CD14-positive monocyte (primary cell): ENCODE measurements around the gene FOXJ1. TPM values are rescaled to one million over a fixed set of nuclear protein-coding genes. Genes with fewer than 3 reads are reported as not detected.
"Not testable (repeated sequence)": the region's sequence is repeated elsewhere in the genome, so short reads cannot be mapped to it uniquely, and the experiment has no call there.

Experiments used
- DNase-seq, 3 donors: peaks; one replicate each; pipeline ENCODE4 v3.0.0-alpha.2; 2011 to 2022
- H2AFZ ChIP-seq: 2 replicates; pipeline ENCODE4 v1.6.0; 2012; ENCODE audit warnings: mild to moderate bottlenecking, low read depth, low read length, inconsistent platforms; ENCODE audit not compliant: insufficient read depth, poor library complexity, severe bottlenecking
- H3K27ac ChIP-seq, 2 donors: 1 replicate in 1 of 2; 2 replicates in 1 of 2; pipeline ENCODE4 v1.5.1; 2012 to 2013; ENCODE audit warnings: low read length in 2 of 2, control low read depth in 1 of 2, inconsistent platforms in 1 of 2, low read depth in 1 of 2, mild to moderate bottlenecking in 1 of 2
- H3K27me3 ChIP-seq, 2 donors: one replicate each; pipeline versions ENCODE4 v1.6.0 to v1.6.1; 2011 to 2013; ENCODE audit warnings: low read length in 2 of 2; ENCODE audit not compliant: control insufficient read depth in 2 of 2, insufficient read depth in 2 of 2
- H3K36me3 ChIP-seq, 2 donors: replicated peaks in 1 of 2; 1 replicate in 1 of 2; 2 replicates in 1 of 2; pipeline versions ENCODE4 v1.5.1 to v1.6.1; 2012 to 2013; ENCODE audit warnings: low read length in 2 of 2, control low read depth in 1 of 2, inconsistent platforms in 1 of 2, mild to moderate bottlenecking in 1 of 2; ENCODE audit not compliant: insufficient read depth in 2 of 2, control insufficient read depth in 1 of 2
- H3K4me1 ChIP-seq, 2 donors: 1 replicate in 1 of 2; 2 replicates in 1 of 2; pipeline versions ENCODE4 v1.5.1 to v1.6.1; 2012 to 2013; ENCODE audit warnings: low read length in 2 of 2, control low read depth in 1 of 2, inconsistent platforms in 1 of 2, mild to moderate bottlenecking in 1 of 2, moderate library complexity in 1 of 2; ENCODE audit not compliant: insufficient read depth in 2 of 2, control insufficient read depth in 1 of 2
- H3K4me2 ChIP-seq: replicated peaks from 2 replicates; pipeline ENCODE3; 2012; ENCODE audit warnings: low read length, moderate library complexity, mild to moderate bottlenecking; ENCODE audit not compliant: poor library complexity, severe bottlenecking; ENCODE audit errors: extremely low read depth
- H3K4me3 ChIP-seq, 3 experiments: fragments of 200-600 bp in 1 of 3; sonication (generic) in 1 of 3; replicated peaks in 1 of 3; 1 replicate in 2 of 3; 2 replicates in 1 of 3; pipeline ENCODE4 v1.5.1; 2011 to 2013; ENCODE audit warnings: low read length in 3 of 3, mild to moderate bottlenecking in 3 of 3, control low read depth in 2 of 3, low read depth in 2 of 3, inconsistent platforms in 1 of 3, moderate library complexity in 1 of 3
- H3K79me2 ChIP-seq: 2 replicates; pipeline ENCODE4 v1.6.0; 2012; ENCODE audit warnings: mild to moderate bottlenecking, control low read depth, inconsistent platforms, low read length, moderate library complexity; ENCODE audit not compliant: insufficient read depth
- H3K9ac ChIP-seq: 2 replicates; pipeline ENCODE4 v1.6.0; 2017; ENCODE audit warnings: low read length, mild to moderate bottlenecking; ENCODE audit not compliant: insufficient read depth, poor library complexity, severe bottlenecking
- H3K9me3 ChIP-seq, 2 donors: replicated peaks in 1 of 2; 1 replicate in 1 of 2; 2 replicates in 1 of 2; pipeline versions ENCODE4 v1.5.1 to v1.6.1; 2012 to 2013; ENCODE audit warnings: low read length in 2 of 2, control low read depth in 1 of 2; ENCODE audit not compliant: control insufficient read depth in 1 of 2, insufficient read depth in 1 of 2
- H4K20me1 ChIP-seq: 2 replicates; pipeline ENCODE4 v1.6.0; 2012; ENCODE audit warnings: mild to moderate bottlenecking, low read length, control low read depth, moderate library complexity; ENCODE audit not compliant: insufficient read depth
- H3K27ac Mint-ChIP-seq, 7 donors: one replicate each; pipeline ENCODE4 v1.8.0; 2020; ENCODE audit warnings: mild to moderate bottlenecking in 7 of 7, mixed read lengths in 7 of 7, moderate library complexity in 6 of 7, inconsistent platforms in 2 of 7
- H3K27me3 Mint-ChIP-seq, 3 donors: one replicate each; pipeline ENCODE4 v1.8.0; 2021 to 2022; ENCODE audit warnings: low read depth in 3 of 3, mild to moderate bottlenecking in 3 of 3, mixed read lengths in 3 of 3, moderate library complexity in 3 of 3, inconsistent platforms in 1 of 3
- H3K36me3 Mint-ChIP-seq, 2 donors: one replicate each; pipeline ENCODE4 v1.8.0; 2020; ENCODE audit warnings: mixed read lengths in 2 of 2, inconsistent platforms in 1 of 2, mild to moderate bottlenecking in 1 of 2
- H3K4me1 Mint-ChIP-seq: one replicate; pipeline ENCODE4 v1.8.0; 2020; ENCODE audit warnings: mild to moderate bottlenecking, mixed read lengths
- H3K4me3 Mint-ChIP-seq, 2 donors: one replicate each; pipeline ENCODE4 v1.8.0; 2020; ENCODE audit warnings: mild to moderate bottlenecking in 2 of 2, mixed read lengths in 2 of 2, moderate library complexity in 1 of 2
- H3K9me3 Mint-ChIP-seq, 7 donors: one replicate each; pipeline ENCODE4 v1.8.0; 2020 to 2022; ENCODE audit warnings: mixed read lengths in 7 of 7, mild to moderate bottlenecking in 6 of 7, moderate library complexity in 6 of 7, inconsistent platforms in 2 of 7
- WGBS: methylation state at CpG from one replicate; pipeline ENCODE4 v1.1.5; 2013; ENCODE audit warnings: missing lambda C conversion rate; ENCODE audit not compliant: insufficient coverage; 5-methylcytosine and 5-hydroxymethylcytosine counted together
- intact Hi-C, 2 donors: fragments of 100-400 bp; cut with micrococcal nuclease; formaldehyde crosslinking; loops; one replicate each; pipeline versions ENCODE4 v1.15.0 to v1.15.1; 2023
- polyA plus RNA-seq, 3 donors: library from polyadenylated mRNA; depleted of rRNA in 1 of 3; unstranded in 2 of 3; stranded (reverse) in 1 of 3; fragments of 300-500 nt in 2 of 3; fragments of >200 nt in 1 of 3; fragmentation: Illumina TruSeq in 2 of 3; gene quantifications; 1 replicate in 2 of 3; 2 replicates in 1 of 3; pipeline ENCODE4 v1.2.3, GENCODE V29; 2012 to 2021
- TF ChIP-seq, protein P1 (sequence below): fragments of 200-600 bp; IDR thresholded peaks from one replicate; pipeline ENCODE4 v1.8.0; 2022; ENCODE audit warnings: antibody characterized with exemption, mild to moderate bottlenecking

FOXJ1 gene
- polyA plus RNA-seq, 3 donors: not detected

- no peaks in the 10 kb centered on the region for H4K20me1 ChIP-seq
- no peaks in the 10 kb centered on the region for H3K36me3 ChIP-seq
- Mint-ChIP-seq H3K36me3 (no peaks in the 10 kb centered on the region), H3K27me3 (peaks cover 6 to 13% (median 10%) of the 10 kb centered on the region in 3 donors), H3K4me1 (peaks cover 9% of the 10 kb centered on the region), H3K4me3 (no peak overlapping the region), H3K9me3 (no peaks in the 10 kb centered on the region), H3K27ac (no peak overlapping the region)
- DNase-seq: no peak
- no peaks in the 10 kb centered on the region for H3K4me1 ChIP-seq
- H3K4me3 ChIP-seq: no peak overlapping the region
- no peaks in the 10 kb centered on the region for H3K27me3 ChIP-seq
- no peak overlapping the region for H2AFZ ChIP-seq
- H3K79me2 ChIP-seq: no peaks in the 10 kb centered on the region
- TF ChIP-seq, protein P1, sequence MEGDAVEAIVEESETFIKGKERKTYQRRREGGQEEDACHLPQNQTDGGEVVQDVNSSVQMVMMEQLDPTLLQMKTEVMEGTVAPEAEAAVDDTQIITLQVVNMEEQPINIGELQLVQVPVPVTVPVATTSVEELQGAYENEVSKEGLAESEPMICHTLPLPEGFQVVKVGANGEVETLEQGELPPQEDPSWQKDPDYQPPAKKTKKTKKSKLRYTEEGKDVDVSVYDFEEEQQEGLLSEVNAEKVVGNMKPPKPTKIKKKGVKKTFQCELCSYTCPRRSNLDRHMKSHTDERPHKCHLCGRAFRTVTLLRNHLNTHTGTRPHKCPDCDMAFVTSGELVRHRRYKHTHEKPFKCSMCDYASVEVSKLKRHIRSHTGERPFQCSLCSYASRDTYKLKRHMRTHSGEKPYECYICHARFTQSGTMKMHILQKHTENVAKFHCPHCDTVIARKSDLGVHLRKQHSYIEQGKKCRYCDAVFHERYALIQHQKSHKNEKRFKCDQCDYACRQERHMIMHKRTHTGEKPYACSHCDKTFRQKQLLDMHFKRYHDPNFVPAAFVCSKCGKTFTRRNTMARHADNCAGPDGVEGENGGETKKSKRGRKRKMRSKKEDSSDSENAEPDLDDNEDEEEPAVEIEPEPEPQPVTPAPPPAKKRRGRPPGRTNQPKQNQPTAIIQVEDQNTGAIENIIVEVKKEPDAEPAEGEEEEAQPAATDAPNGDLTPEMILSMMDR: no peak
- H3K9ac ChIP-seq: no peak overlapping the region
- intact Hi-C loops: loop anchor here in 1 of 2 donors (10.0 kb wide), 1 partner anchor 64 kb away; no protein-coding TSS in a partner anchor
- WGBS: no CpG with 5 or more reads among the region's 4 CpGs
- H3K9me3 ChIP-seq: no peaks in the 10 kb centered on the region
- H3K27ac ChIP-seq: no peak overlapping the region
- no peak overlapping the region for H3K4me2 ChIP-seq
Measured at GRCh38 chr17:76189247-76189646, 48.2 kb upstream of the FOXJ1 start.

DNA sequence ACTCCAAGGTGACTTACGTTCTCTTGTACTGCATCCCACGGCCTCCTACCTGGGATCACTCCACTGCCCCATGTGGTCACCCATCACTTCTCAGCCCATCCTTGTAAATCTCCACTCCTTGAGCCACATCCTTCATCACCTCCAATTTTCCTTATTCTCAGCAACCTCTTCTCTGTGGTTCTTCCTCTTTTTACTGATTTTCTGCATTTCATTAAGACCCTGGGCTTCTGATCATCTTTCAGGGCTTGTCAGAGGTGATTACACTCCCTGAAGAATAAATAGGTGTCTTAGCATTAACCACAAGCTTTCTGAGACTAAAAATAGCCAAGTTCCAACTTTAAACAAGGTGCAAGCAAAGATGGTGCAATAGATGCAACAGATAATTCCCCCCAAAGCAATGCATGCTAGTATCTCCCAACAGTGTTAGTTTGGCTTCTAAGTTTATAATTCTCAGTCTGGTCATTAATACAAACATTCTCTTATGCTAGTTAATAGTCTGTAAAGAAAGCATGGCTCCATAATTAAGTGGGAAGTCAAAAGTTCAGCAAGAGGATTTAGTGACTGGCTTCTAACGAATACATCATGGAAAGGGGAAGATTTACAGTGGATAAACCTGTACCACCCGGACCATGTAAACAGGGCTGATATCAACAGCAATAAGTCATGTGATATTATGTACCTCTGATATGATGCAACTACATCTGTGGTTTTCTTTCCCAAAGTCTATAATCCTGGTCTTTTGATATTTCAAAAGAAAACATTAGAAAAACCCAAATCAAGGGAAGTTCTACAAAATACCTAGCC, 47.4 kb upstream of the FOXJ1 start:
- no peaks in the 10 kb centered on the region for H3K9me3 Mint-ChIP-seq
- H3K9ac ChIP-seq: no peak overlapping the region
- 86% methylated on average over 3 of the region's 4 CpGs for WGBS
- intact Hi-C loops: loop anchor here in 1 of 2 donors (10.0 kb wide), 1 partner anchor 64 kb away; no protein-coding TSS in a partner anchor
- no peaks in the 10 kb centered on the region for H3K36me3 ChIP-seq
- no peaks in the 10 kb centered on the region for H3K4me1 ChIP-seq
- H3K27ac ChIP-seq: no peak overlapping the region
- H3K4me3 Mint-ChIP-seq: no peak overlapping the region
- H3K27me3 ChIP-seq: no peaks in the 10 kb centered on the region
- H3K9me3 ChIP-seq: no peaks in the 10 kb centered on the region
- TF ChIP-seq, protein P1: no peak
- no peaks in the 10 kb centered on the region for H3K79me2 ChIP-seq
- H2AFZ ChIP-seq: no peak overlapping the region
- no peak overlapping the region for H3K27ac Mint-ChIP-seq
- H3K4me3 ChIP-seq: no peak overlapping the region
- H3K4me1 Mint-ChIP-seq: peaks cover 9% of the 10 kb centered on the region
- no peaks in the 10 kb centered on the region for H4K20me1 ChIP-seq
- H3K36me3 Mint-ChIP-seq: no peaks in the 10 kb centered on the region
- H3K27me3 Mint-ChIP-seq: peaks cover 6 to 13% (median 10%) of the 10 kb centered on the region in 3 donors
- no peak for DNase-seq
- no peak overlapping the region for H3K4me2 ChIP-seq

- not testable (repeated sequence) for H3K36me3 Mint-ChIP-seq, H3K4me1 ChIP-seq, H4K20me1 ChIP-seq, H2AFZ ChIP-seq, H3K36me3 ChIP-seq, DNase-seq, H3K27ac ChIP-seq, H3K9me3 ChIP-seq, H3K27me3 ChIP-seq, H3K79me2 ChIP-seq, H3K27ac Mint-ChIP-seq, H3K4me3 ChIP-seq, H3K9me3 Mint-ChIP-seq, H3K4me2 ChIP-seq, H3K4me3 Mint-ChIP-seq, H3K9ac ChIP-seq
- WGBS: no CpG with 5 or more reads among the region's 2 CpGs
- intact Hi-C loops: loop anchor here in 1 of 2 donors (10.0 kb wide), 1 partner anchor 62 kb away; no protein-coding TSS in a partner anchor
- Mint-ChIP-seq H3K4me1 (peaks cover 11% of the 10 kb centered on the region), H3K27me3 (peaks cover 6 to 10% (median 9%) of the 10 kb centered on the region in 3 donors)
Measured at GRCh38 chr17:76186774-76187173, 45.7 kb upstream of the FOXJ1 start.
